ENCODE results near the gene CAMK2B. TPM values are rescaled to one million over a fixed set of nuclear protein-coding genes. Genes with fewer than 3 reads are reported as not detected.

Gene CAMK2B
- total RNA-seq, 1 experiment from 2014 or later = not detected

DNA sequence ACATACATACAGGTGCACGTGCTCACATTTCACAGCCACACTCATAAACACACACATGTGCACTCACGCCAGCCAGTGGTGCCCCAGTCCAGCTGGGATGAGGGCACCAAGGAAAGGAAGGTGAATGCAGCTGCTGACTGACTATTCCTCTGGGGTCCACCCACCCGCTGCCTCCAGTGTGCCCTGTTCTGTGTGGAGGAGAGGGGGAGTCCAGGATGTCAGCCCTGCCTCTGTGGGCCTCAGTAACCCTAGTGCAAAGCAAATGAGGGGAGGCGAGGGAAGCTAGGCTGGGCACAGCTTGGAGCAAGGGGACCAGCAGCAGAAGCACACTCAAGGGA lies 67.0 kb downstream of the CAMK2B start:
- no peak overlapping the region for H3K27ac ChIP-seq (ENCODE audit: low read length)
- H3K27me3 ChIP-seq (ENCODE audit: low read length) = no peaks in the 10 kb centered on the region
- H3K9ac ChIP-seq (ENCODE audit: low read length) = no peak overlapping the region
- H3K9me3 ChIP-seq (ENCODE audit: low read length) = no peaks in the 10 kb centered on the region
- H3K9me2 ChIP-seq (replicated peaks; ENCODE audit: insufficient read depth, low read length) = no peaks in the 10 kb centered on the region
- H3K4me1 ChIP-seq (ENCODE audit: low read length) = peaks cover 14% of the 10 kb centered on the region
- H3K79me2 ChIP-seq (ENCODE audit: low read length) = no peaks in the 10 kb centered on the region
- no peaks in the 10 kb centered on the region for H4K20me1 ChIP-seq (ENCODE audit: insufficient read depth, low read depth, low read length)
- peak overlapping the region; percentile 27; the same call in 1 of the 2 replicates for H2AFZ ChIP-seq (ENCODE audit: low read length)
- H3K4me2 ChIP-seq (ENCODE audit: low read depth, low read length, poor library complexity, severe bottlenecking) = no peak overlapping the region
- no peak overlapping the region for H3K4me3 ChIP-seq (ENCODE audit: low read length)
- no peaks in the 10 kb centered on the region for H3K36me3 ChIP-seq (ENCODE audit: insufficient read depth, low read length)
- no peak for DNase-seq

DNA sequence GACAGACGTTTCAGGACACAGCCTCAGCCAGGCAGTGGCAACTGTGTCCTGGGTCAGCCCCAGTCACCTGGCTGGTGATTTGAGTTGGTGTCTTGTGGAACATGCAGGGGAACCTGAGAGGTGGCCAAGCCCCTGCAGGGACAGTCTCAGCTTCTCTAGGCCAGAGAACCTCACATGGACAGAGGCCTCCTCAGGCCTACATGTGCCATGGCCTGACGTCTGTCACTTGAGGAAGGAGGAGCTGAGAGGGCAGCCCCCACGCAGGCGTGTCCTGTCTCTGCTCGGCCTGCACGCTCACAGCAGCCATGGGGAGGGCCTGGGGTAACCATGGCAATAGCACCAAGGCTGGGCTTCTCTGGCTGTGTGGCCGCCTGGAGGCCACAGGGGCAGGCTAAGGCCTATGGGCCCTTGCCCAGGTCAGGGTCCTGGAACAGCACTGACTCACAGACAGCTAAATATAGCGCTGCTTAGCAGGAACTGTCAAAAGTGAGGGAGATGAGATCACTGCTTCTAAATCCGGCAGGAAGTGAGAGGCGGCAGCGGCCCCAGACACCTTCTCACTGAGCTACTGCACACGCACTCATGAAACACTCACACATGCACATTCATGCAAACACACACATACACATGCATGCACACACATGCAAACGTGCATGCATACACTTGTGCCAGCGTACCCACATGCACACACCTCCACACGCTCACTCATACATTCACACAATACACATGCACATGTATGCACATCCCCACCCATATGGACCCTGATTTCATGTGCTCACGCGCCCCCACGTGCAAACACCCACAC lies 67.6 kb downstream of the CAMK2B start:
- Histone ChIP-seq H3K4me3 (ENCODE audit: low read length) (no peak overlapping the region), H3K4me1 (ENCODE audit: low read length) (peaks cover 14% of the 10 kb centered on the region), H3K4me2 (ENCODE audit: low read depth, low read length, poor library complexity, severe bottlenecking) (no peak overlapping the region), H3K9me3 (ENCODE audit: low read length) (no peaks in the 10 kb centered on the region), H2AFZ (ENCODE audit: low read length) (peak overlapping the region; percentile 27; the same call in 1 of the 2 replicates), H3K9ac (ENCODE audit: low read length) (peak overlapping the region; percentile 23; the same call in 1 of the 2 replicates), H3K36me3 (ENCODE audit: insufficient read depth, low read length) (no peaks in the 10 kb centered on the region), H3K9me2 (replicated peaks; ENCODE audit: insufficient read depth, low read length) (no peaks in the 10 kb centered on the region), H3K27me3 (ENCODE audit: low read length) (no peaks in the 10 kb centered on the region), H3K27ac (ENCODE audit: low read length) (no peak overlapping the region), H4K20me1 (ENCODE audit: insufficient read depth, low read depth, low read length) (no peaks in the 10 kb centered on the region), H3K79me2 (ENCODE audit: low read length) (no peaks in the 10 kb centered on the region)
- peak; percentile 76 for DNase-seq

DNA sequence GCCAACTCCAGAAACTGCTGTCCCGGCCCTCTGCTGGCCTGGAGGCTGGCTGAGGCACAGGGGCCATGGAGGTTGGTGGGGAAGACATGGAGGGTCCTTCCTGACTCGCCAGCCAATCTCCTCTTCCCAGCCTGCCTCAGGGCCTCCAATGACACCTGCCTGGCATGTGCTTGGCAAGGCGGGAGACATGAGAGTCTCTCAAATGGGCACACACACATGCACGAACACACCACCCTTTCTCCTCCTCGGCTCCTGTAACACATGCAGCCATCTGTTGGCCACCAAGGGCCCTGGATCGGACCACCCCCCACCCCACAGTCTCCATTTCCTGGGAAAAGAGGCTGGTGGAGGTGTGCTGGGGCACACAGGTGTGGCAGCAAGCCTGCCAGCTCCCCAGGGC lies 68.2 kb downstream of the CAMK2B start:
- Histone ChIP-seq H2AFZ (ENCODE audit: low read length) (no peak overlapping the region; the same call in 1 of the 2 replicates), H3K27ac (ENCODE audit: low read length) (no peak overlapping the region), H3K4me3 (ENCODE audit: low read length) (no peak overlapping the region), H3K79me2 (ENCODE audit: low read length) (no peaks in the 10 kb centered on the region), H4K20me1 (ENCODE audit: insufficient read depth, low read depth, low read length) (no peaks in the 10 kb centered on the region), H3K9me3 (ENCODE audit: low read length) (no peaks in the 10 kb centered on the region), H3K4me2 (ENCODE audit: low read depth, low read length, poor library complexity, severe bottlenecking) (no peak overlapping the region), H3K36me3 (ENCODE audit: insufficient read depth, low read length) (no peaks in the 10 kb centered on the region), H3K27me3 (ENCODE audit: low read length) (no peaks in the 10 kb centered on the region), H3K4me1 (ENCODE audit: low read length) (peaks cover 14% of the 10 kb centered on the region), H3K9ac (ENCODE audit: low read length) (peak overlapping the region; percentile 23; the same call in 1 of the 2 replicates), H3K9me2 (replicated peaks; ENCODE audit: insufficient read depth, low read length) (no peaks in the 10 kb centered on the region)
- DNase-seq = no peak

DNA sequence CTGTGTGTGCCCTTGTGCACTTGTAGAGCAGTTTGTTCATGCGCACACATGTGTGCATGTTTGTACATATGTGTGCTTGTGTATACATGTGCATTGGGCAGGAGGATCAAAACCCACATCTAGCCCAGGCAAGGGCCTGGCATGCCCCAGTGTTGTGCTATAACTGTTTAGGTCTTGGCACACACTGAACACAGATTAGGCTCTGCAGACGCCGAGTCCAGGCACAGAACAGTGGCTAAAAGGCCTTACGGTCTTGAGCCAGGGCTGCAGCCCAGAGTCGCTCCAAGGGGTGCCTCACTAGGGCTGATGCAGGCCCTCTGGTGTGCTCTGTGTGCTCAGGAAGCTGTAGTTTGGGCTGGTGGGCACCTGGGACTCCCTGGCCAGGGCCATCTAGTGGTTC lies 68.9 kb downstream of the CAMK2B start:
- Histone ChIP-seq H3K9ac (ENCODE audit: low read length) (no peak overlapping the region), H3K4me1 (ENCODE audit: low read length) (peaks cover 14% of the 10 kb centered on the region), H3K27me3 (ENCODE audit: low read length) (no peaks in the 10 kb centered on the region), H3K4me3 (ENCODE audit: low read length) (no peak overlapping the region), H3K9me2 (replicated peaks; ENCODE audit: insufficient read depth, low read length) (no peaks in the 10 kb centered on the region), H4K20me1 (ENCODE audit: insufficient read depth, low read depth, low read length) (no peaks in the 10 kb centered on the region), H3K9me3 (ENCODE audit: low read length) (no peaks in the 10 kb centered on the region), H3K4me2 (ENCODE audit: low read depth, low read length, poor library complexity, severe bottlenecking) (no peak overlapping the region), H3K27ac (ENCODE audit: low read length) (no peak overlapping the region), H2AFZ (ENCODE audit: low read length) (no peak overlapping the region), H3K36me3 (ENCODE audit: insufficient read depth, low read length) (no peaks in the 10 kb centered on the region), H3K79me2 (ENCODE audit: low read length) (no peaks in the 10 kb centered on the region)
- no peak for DNase-seq

- Histone ChIP-seq H3K4me1 (ENCODE audit: low read length) (no peaks in the 10 kb centered on the region), H3K27ac (ENCODE audit: low read length) (no peak overlapping the region), H4K20me1 (ENCODE audit: insufficient read depth, low read depth, low read length) (no peaks in the 10 kb centered on the region), H3K4me3 (ENCODE audit: low read length) (no peak overlapping the region), H3K4me2 (ENCODE audit: low read depth, low read length, poor library complexity, severe bottlenecking) (no peak overlapping the region), H3K9me2 (replicated peaks; ENCODE audit: insufficient read depth, low read length) (no peaks in the 10 kb centered on the region), H2AFZ (ENCODE audit: low read length) (no peak overlapping the region), H3K79me2 (ENCODE audit: low read length) (no peaks in the 10 kb centered on the region), H3K27me3 (ENCODE audit: low read length) (no peaks in the 10 kb centered on the region), H3K9me3 (ENCODE audit: low read length) (no peaks in the 10 kb centered on the region), H3K36me3 (ENCODE audit: insufficient read depth, low read length) (no peaks in the 10 kb centered on the region), H3K9ac (ENCODE audit: low read length) (no peak overlapping the region)
- DNase-seq = no peak
Measured at GRCh38 chr7:44251881-44252280, 73.5 kb downstream of the CAMK2B start.

DNA sequence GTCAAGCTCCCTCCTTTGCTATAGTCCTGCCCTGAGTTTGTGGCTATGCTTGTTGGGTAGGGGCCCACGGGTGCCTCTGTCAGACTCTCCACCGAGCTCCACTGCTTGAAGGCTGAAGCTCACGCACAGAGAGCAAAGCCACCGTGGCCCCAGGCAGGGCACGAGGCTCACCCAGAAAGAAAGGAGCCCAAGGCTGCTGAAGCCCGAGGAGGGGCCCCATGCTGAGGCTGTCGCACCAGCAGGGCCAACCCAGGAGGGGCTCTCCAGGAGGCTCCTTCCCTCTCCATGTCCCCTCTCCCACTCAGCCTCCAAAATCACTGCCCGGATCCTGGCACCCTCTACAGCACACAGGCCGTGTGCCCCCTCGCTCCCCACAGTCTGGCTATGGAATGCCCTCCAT lies 74.1 kb downstream of the CAMK2B start:
- no peaks in the 10 kb centered on the region for H3K27me3 ChIP-seq (ENCODE audit: low read length)
- H3K9ac ChIP-seq (ENCODE audit: low read length) = no peak overlapping the region
- no peaks in the 10 kb centered on the region for H3K36me3 ChIP-seq (ENCODE audit: insufficient read depth, low read length)
- H3K9me2 ChIP-seq (replicated peaks; ENCODE audit: insufficient read depth, low read length) = no peaks in the 10 kb centered on the region
- H3K79me2 ChIP-seq (ENCODE audit: low read length) = no peaks in the 10 kb centered on the region
- DNase-seq = no peak
- H3K27ac ChIP-seq (ENCODE audit: low read length) = no peak overlapping the region
- H3K4me1 ChIP-seq (ENCODE audit: low read length) = no peaks in the 10 kb centered on the region
- H2AFZ ChIP-seq (ENCODE audit: low read length) = no peak overlapping the region
- no peaks in the 10 kb centered on the region for H4K20me1 ChIP-seq (ENCODE audit: insufficient read depth, low read depth, low read length)
- no peak overlapping the region for H3K4me3 ChIP-seq (ENCODE audit: low read length)
- no peaks in the 10 kb centered on the region for H3K9me3 ChIP-seq (ENCODE audit: low read length)
- no peak overlapping the region for H3K4me2 ChIP-seq (ENCODE audit: low read depth, low read length, poor library complexity, severe bottlenecking)

DNA sequence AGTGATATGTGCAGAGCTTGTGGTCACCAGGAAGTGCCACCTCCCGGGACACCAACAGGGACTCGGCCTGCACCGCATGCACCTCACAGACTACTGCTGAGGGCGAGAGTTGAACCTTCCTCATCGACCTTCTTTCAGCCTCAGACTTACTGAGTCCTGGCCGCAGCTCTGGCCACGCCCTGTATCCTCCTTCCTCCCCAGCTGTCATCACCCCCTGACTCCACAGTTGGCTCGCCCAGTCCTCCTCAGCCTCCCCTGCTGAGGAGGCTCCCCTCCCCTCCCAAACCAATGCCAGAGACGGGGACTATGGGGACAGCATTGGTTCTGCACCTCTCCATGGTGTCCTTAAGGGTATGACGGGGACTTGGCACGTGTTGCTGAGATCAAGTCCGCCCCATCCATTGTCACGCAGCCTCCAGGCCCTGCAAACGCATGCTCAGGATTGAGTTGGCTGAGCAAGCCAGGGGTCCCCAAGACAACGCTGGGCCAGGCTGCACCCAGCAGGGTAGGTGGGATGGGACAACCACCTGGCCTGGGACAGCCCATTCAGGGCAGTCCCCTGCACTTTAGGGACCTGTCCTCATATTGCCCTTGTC lies 75.7 kb downstream of the CAMK2B start:
- no peak overlapping the region for H3K9ac ChIP-seq (ENCODE audit: low read length)

DNA sequence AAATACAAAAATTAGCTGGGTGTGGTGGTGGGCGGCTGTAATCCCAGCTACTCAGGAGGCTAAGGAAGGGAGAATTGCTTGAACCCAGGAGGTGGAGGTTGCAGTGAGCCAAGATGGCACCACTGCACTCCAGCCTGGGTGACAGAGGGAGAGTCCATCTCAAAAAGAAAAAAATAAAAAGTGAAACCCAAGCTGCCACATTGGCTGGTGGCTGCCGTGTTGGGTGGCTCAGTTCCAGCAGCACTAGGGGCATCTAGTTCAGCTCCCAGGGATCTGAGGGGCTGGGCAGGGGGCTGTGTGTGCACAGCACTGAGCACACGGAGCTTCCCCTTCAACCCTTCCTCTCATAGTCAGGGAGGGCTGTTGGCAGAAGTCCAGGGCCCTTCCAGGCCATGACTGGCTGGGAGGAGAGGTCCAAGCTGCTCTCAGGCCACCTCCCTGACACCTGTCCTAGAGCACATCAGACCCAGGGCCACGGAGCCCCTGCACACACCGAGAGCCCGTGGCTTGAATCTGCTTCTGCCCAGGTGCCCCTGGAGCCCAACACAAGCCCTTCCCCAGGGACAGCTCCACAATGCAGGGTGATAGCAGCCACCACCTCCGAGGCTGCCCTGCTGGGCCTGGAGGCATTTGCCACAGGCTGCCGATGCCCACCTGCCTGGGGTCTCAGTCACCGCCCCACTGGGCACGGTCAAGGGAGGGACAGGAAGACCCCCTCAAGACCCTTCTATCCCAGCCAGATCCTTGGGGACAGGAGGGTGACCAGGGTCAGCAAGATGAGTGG lies 77.3 kb downstream of the CAMK2B start:
- Histone ChIP-seq H3K4me3 (ENCODE audit: low read length) (no peak overlapping the region), H3K79me2 (ENCODE audit: low read length) (no peaks in the 10 kb centered on the region), H4K20me1 (ENCODE audit: insufficient read depth, low read depth, low read length) (no peaks in the 10 kb centered on the region), H3K9ac (ENCODE audit: low read length) (no peak overlapping the region), H2AFZ (ENCODE audit: low read length) (no peak overlapping the region), H3K9me2 (replicated peaks; ENCODE audit: insufficient read depth, low read length) (no peaks in the 10 kb centered on the region), H3K27ac (ENCODE audit: low read length) (no peak overlapping the region), H3K27me3 (ENCODE audit: low read length) (no peaks in the 10 kb centered on the region), H3K9me3 (ENCODE audit: low read length) (no peaks in the 10 kb centered on the region), H3K36me3 (ENCODE audit: insufficient read depth, low read length) (no peaks in the 10 kb centered on the region), H3K4me2 (ENCODE audit: low read depth, low read length, poor library complexity, severe bottlenecking) (no peak overlapping the region), H3K4me1 (ENCODE audit: low read length) (no peaks in the 10 kb centered on the region)
- no peak for DNase-seq

More for the DNA sequence above, 75.7 kb downstream of the CAMK2B start:
- no peaks in the 10 kb centered on the region for H3K9me3 ChIP-seq (ENCODE audit: low read length)
- H3K27me3 ChIP-seq (ENCODE audit: low read length) = no peaks in the 10 kb centered on the region
- DNase-seq = no peak
- H4K20me1 ChIP-seq (ENCODE audit: insufficient read depth, low read depth, low read length) = no peaks in the 10 kb centered on the region
- no peak overlapping the region for H3K4me3 ChIP-seq (ENCODE audit: low read length)
- no peak overlapping the region for H3K27ac ChIP-seq (ENCODE audit: low read length)
- no peaks in the 10 kb centered on the region for H3K36me3 ChIP-seq (ENCODE audit: insufficient read depth, low read length)
- H3K79me2 ChIP-seq (ENCODE audit: low read length) = no peaks in the 10 kb centered on the region
- no peak overlapping the region for H3K4me2 ChIP-seq (ENCODE audit: low read depth, low read length, poor library complexity, severe bottlenecking)
- H3K4me1 ChIP-seq (ENCODE audit: low read length) = no peaks in the 10 kb centered on the region
- no peak overlapping the region for H2AFZ ChIP-seq (ENCODE audit: low read length)
- H3K9me2 ChIP-seq (replicated peaks; ENCODE audit: insufficient read depth, low read length) = no peaks in the 10 kb centered on the region
